Lower leg skin (tissue), 4 donors: ENCODE data around the gene DCDC2C. TPM values are rescaled to one million over a fixed set of nuclear protein-coding genes. Genes with fewer than 3 reads are reported as not detected.

Experiments
- DNase-seq, 2 donors: peaks; one replicate each; pipeline ENCODE4 v3.0.0-alpha.2; 2019; ENCODE audit warnings: low spot score in 2 of 2
- H3K4me3 ChIP-seq: fragments of 200-600 bp; sonication (generic); 2 replicates; pipeline ENCODE4 v1.5.1; 2017; ENCODE audit warnings: mild to moderate bottlenecking, low read depth; ENCODE audit not compliant: poor library complexity, severe bottlenecking
- POLR2A ChIP-seq, 2 donors: fragments of 450-650 bp; IDR thresholded peaks; one replicate each; pipeline ENCODE4 v1.6.1; 2016 to 2017; ENCODE audit warnings: antibody characterized with exemption in 2 of 2, mild to moderate bottlenecking in 1 of 2, moderate library complexity in 1 of 2
- WGBS, 2 donors: methylation state at CpG; one replicate each; pipeline ENCODE4 v1.1.5; 2018; 5-methylcytosine and 5-hydroxymethylcytosine counted together
- intact Hi-C: fragments of 100-400 bp; cut with DNase I; formaldehyde crosslinking; loops from one replicate; pipeline ENCODE4 v1.15.0; 2023; ENCODE audit warnings: low total_unique reads
- total RNA-seq, 4 donors: library from RNA; depleted of rRNA; stranded (reverse); fragments of >200 nt; gene quantifications; one replicate each; pipeline ENCODE4 v1.1.0, GENCODE V29; 2016
- TF ChIP-seq, protein P1 (sequence below), 3 donors: fragments of 450-650 bp; IDR thresholded peaks; one replicate each; pipeline ENCODE4 v1.5.1; 2016; ENCODE audit warnings: antibody characterized with exemption in 3 of 3, mild to moderate bottlenecking in 3 of 3, moderate library complexity in 2 of 3

The DCDC2C gene, protein sequence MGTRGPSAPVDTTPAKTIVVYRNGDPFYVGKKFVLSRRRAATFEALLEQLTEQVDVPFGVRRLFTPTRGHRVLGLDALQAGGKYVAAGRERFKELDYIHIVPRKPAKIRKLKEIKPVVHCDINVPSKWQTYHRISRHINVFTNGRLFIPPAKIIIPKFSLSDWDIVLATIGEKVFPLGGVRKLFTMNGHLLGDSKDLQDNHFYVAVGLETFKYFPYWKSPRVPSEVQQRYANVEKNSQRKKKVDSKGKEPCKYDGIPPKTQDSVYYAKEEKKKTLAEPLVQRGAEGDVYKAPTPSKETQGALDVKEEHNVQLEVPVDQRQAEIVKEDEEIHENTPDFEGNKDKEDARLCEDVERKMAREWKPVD
- under 1 TPM in 1 of 4 donors, not detected in 3; 0.16 TPM for total RNA-seq

DNA sequence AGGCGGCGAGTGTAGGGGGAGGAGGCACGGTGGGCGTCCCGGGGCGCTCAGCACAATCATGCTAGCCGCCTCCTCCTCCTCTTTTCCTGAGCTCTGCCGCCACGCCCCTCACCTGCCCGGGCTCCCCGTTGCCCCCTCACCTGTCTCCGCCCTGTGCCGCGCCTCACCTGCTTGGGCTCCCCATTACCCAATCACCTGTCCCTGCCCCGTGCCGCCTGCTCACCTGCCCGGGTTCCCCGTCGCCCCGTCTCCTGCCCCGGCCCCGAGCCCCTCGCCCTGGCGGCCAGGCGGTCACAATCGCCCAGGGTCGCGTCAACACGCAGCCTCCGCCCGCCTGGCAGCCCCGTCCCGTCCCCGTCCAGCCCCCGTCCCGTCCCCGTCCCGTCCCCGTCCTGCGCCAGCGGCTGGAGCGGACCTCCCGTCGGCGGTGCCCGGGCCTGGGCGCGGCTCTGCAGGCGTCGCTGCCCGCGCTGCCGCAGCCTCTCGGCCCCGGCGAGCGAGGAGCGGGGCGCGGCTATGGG lies at the start of gene DCDC2C:
TSS of gene DCDC2C (plus strand) at position 340 of the 521 bp plus-strand sequence. CDS start at position 517, 177 bp downstream.
- TF ChIP-seq POLR2A (IDR thresholded peaks at IDR 0.05): no peak
- TF ChIP-seq, protein P1, sequence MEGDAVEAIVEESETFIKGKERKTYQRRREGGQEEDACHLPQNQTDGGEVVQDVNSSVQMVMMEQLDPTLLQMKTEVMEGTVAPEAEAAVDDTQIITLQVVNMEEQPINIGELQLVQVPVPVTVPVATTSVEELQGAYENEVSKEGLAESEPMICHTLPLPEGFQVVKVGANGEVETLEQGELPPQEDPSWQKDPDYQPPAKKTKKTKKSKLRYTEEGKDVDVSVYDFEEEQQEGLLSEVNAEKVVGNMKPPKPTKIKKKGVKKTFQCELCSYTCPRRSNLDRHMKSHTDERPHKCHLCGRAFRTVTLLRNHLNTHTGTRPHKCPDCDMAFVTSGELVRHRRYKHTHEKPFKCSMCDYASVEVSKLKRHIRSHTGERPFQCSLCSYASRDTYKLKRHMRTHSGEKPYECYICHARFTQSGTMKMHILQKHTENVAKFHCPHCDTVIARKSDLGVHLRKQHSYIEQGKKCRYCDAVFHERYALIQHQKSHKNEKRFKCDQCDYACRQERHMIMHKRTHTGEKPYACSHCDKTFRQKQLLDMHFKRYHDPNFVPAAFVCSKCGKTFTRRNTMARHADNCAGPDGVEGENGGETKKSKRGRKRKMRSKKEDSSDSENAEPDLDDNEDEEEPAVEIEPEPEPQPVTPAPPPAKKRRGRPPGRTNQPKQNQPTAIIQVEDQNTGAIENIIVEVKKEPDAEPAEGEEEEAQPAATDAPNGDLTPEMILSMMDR (IDR thresholded peaks at IDR 0.05): no peak
- WGBS, 2 donors: 7 to 17% methylated on average over 22 to 41 of the region's 60 CpGs
- intact Hi-C loops: no loop called here
- no peak within 1 kb of the TSS for H3K4me3 ChIP-seq
- no peak for DNase-seq

DNA sequence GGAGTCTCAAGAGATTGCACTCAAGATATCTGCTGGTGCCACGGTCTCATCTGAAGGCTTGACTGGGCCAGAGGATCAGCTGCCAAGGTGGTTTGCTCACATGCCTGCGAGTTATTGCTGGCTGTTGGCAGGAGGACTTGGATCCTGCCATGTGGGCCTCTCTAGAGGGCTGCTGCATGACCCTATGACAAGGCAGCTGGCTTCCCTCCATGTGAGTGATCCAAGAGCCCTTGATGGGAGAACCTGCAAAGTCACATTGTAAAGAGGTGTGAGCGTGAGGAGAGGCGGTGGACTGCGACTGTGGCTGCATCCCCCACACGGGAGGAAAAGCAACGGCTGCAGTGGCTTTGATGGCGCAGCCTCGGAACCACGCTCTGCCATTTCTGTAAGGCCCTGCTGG lies 49.4 kb upstream of the DCDC2C start:
- no peak for TF ChIP-seq POLR2A (IDR thresholded peaks at IDR 0.05)
- TF ChIP-seq, protein P1 (IDR thresholded peaks at IDR 0.05): no peak
- DNase-seq: no peak
- WGBS, 2 donors: 86 to 88% methylated on average over 10 of the region's 10 CpGs
- intact Hi-C loops: no loop called here
- H3K4me3 ChIP-seq: no peak overlapping the region

DNA sequence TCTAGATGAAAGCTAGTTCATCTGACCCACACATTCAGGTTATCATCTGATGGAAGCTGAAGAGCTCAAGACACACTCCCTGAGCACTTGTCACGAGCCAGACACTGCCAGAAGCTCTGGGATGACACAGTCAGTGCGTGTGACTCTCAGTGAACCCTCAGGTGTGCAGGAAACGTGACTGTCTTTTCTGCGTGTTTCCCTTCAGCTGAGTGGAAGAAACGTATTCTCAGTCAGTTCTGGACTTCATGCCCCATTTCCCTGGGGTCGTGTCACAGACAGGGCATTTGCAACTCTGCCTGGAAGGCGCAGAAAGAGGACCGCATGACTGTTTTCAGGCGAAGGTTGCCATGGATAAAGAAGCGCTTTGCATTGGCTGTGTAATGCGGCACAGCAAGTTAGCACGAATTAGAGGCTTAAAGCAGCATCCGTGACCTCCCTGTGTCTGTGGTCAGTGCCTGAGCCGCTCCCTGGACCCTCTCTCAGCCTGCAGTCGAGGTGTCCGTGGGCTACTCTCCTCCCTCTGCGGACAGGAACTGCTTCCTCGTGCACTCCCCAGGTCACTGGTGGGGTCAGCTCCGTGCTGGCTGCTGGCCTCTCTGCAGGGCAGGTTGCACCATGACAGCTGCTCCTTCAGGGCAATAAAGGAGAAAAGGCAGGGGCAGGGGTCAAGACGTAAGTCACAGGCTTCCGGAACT lies 48.7 kb upstream of the DCDC2C start:
- TF ChIP-seq, protein P1 (IDR thresholded peaks at IDR 0.05): no peak
- no peak for TF ChIP-seq POLR2A (IDR thresholded peaks at IDR 0.05)

DNA sequence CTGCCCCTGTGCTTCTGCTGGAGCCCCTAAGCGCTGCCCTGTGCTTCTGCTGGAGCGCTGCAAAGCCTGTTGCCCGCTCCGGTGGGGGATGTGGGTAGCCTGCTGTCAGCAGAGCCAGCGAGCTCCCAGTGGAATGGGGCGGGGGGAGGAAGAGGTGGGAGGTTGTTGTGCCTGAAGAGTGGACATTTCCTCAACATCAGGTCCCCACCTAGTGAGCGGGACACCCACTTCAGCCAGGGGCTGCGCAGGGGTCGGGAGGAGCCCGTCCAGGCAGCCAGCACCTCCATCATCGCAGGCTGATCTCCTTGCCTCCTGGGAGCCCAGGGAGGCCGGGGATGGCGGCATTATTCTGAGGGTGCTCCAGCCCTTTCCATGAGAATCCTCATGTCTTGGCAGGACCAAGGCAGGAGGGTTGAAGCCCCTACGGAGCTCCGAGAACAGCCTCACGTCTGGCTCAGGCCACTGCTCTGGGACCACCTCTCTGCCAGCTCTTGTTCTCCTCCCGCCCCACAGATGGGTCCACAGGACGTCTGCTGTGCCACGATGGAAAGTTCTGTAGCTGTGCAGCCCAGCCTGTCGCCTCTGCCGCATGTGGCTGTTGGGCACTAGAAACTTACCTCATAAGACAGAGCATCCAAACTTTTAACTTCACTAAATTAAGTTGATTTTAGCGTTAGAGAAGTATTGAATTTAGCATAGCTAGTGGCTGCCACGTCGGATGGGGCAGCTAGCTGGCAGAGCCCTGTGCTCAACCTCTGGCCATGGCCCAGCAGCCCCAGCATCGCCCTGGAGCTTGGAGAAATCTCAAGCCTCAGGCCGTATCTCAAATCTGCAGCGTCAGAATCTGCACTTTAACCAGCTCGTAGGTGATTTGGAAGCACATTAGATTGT lies 47.3 kb upstream of the DCDC2C start:
- intact Hi-C loops: no loop called here
- no peak overlapping the region for H3K4me3 ChIP-seq
- no peak for TF ChIP-seq POLR2A (IDR thresholded peaks at IDR 0.05)
- TF ChIP-seq, protein P1 (IDR thresholded peaks at IDR 0.05): no peak
- WGBS, 2 donors: 80 to 83% methylated on average over 22 to 26 of the region's 28 CpGs
- DNase-seq: no peak

More for the DNA sequence above, 48.7 kb upstream of the DCDC2C start:
- intact Hi-C loops: no loop called here
- no peak for DNase-seq
- H3K4me3 ChIP-seq: no peak overlapping the region
- 74 to 76% methylated on average over 21 of the region's 21 CpGs for WGBS, 2 donors
